22Rv1 (cell line): ENCODE measurements around the gene ZC3H7B.

Source experiments
- H3K27ac ChIP-seq: fragments of 450-650 bp; 2 replicates; pipeline ENCODE4 v1.5.1; 2017
- ZFX ChIP-seq: fragments of 450-650 bp; IDR thresholded peaks from 2 replicates; pipeline ENCODE4 v1.6.1; 2017; ENCODE audit warnings: antibody characterized with exemption, borderline replicate concordance
- TF ChIP-seq, protein P1 (sequence below): fragments of 450-650 bp; IDR thresholded peaks from 2 replicates; pipeline ENCODE4 v1.5.1; 2017; ENCODE audit warnings: mild to moderate bottlenecking

The ZC3H7B gene

DNA sequence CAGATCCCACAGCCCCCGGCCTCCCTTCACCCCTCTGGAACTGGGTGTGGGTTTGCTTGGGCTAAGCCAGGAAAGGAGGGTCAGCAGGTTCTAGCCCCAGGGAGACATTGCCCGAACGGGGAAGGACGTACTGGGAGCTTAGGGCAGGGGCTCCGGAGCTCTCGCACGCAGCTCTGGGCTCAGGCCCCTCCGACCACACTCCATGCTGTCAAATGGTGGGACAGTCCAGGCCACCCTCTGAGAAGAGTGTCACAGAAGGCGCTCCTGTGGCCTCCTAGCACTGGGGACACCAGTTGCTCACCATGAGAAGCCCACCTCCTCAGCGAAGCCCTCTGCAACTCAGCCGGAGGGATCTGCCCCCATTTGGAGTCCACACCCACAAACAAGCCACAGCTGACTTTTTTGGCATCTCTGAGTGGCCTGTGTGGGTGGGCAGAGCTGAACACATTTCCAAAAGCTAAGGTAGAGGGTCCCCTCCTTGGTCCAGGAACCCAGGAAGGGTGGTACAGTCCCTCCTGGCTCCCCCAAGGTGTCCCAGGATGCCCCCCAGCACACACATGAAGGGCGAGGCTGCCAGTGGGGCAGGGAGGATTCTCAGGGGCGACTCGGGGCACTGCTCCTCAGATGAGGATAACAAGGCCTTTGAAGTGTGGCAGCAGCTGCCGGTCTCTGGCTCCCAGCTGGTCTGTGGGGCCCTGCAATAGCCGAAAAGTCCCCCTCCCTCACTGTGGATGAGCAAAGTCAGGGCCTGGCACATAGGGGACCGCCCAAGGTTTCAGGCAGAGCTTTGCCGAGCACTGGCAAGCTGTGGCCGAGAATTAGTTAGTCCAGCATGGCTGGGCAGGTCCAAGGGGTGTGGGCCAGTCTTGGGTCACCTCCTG, 67.5 kb downstream of the ZC3H7B start:
- TF ChIP-seq, protein P1, sequence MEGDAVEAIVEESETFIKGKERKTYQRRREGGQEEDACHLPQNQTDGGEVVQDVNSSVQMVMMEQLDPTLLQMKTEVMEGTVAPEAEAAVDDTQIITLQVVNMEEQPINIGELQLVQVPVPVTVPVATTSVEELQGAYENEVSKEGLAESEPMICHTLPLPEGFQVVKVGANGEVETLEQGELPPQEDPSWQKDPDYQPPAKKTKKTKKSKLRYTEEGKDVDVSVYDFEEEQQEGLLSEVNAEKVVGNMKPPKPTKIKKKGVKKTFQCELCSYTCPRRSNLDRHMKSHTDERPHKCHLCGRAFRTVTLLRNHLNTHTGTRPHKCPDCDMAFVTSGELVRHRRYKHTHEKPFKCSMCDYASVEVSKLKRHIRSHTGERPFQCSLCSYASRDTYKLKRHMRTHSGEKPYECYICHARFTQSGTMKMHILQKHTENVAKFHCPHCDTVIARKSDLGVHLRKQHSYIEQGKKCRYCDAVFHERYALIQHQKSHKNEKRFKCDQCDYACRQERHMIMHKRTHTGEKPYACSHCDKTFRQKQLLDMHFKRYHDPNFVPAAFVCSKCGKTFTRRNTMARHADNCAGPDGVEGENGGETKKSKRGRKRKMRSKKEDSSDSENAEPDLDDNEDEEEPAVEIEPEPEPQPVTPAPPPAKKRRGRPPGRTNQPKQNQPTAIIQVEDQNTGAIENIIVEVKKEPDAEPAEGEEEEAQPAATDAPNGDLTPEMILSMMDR, result no peak
- TF ChIP-seq ZFX, result no peak
- no peak overlapping the region for H3K27ac ChIP-seq

DNA sequence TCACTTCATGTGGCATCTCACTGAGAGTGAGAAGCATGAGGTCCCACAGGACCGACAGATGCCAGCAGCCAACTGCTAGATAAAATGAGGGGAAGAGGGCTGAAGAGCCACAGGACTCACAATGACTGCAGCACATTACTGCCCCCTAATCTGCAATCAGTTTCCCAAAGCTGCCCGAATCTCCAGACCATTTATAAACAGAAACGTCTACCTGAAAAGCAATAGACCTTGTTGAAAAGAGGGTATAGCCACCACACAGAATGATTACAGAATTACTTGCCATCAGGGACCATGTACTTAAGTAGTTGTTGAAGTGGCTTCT, 68.1 kb downstream of the ZC3H7B start:
- H3K27ac ChIP-seq, result no peak overlapping the region
- TF ChIP-seq, protein P1, result no peak
- no peak for TF ChIP-seq ZFX

- TF ChIP-seq, protein P1, result no peak
- no peak for TF ChIP-seq ZFX
- no peak overlapping the region for H3K27ac ChIP-seq
Observed at GRCh38 chr22:41369837-41370236, 68.5 kb downstream of the ZC3H7B start.

GRCh38 chr22:41377846-41378245, 76.5 kb downstream of the ZC3H7B start:
- no peak overlapping the region for H3K27ac ChIP-seq
- TF ChIP-seq ZFX, result no peak
- TF ChIP-seq, protein P1, result no peak

- H3K27ac ChIP-seq, result peak overlapping the region; percentile 78
- TF ChIP-seq, protein P1, result no peak
- TF ChIP-seq ZFX, result no peak
Observed at GRCh38 chr22:41380993-41381328, 79.6 kb downstream of the ZC3H7B start.

- H3K27ac ChIP-seq, result peak within 1 kb of the TSS; percentile 78
- TF ChIP-seq ZFX, result no peak
- TF ChIP-seq, protein P1, result no peak
Observed at GRCh38 chr22:41381329-41382097, 80.2 kb downstream of the ZC3H7B start, which contains the start of gene TEF. Gene TEF (plus strand): TSS chr22:41381942. CDS start chr22:41382045, 103 bp downstream.

DNA sequence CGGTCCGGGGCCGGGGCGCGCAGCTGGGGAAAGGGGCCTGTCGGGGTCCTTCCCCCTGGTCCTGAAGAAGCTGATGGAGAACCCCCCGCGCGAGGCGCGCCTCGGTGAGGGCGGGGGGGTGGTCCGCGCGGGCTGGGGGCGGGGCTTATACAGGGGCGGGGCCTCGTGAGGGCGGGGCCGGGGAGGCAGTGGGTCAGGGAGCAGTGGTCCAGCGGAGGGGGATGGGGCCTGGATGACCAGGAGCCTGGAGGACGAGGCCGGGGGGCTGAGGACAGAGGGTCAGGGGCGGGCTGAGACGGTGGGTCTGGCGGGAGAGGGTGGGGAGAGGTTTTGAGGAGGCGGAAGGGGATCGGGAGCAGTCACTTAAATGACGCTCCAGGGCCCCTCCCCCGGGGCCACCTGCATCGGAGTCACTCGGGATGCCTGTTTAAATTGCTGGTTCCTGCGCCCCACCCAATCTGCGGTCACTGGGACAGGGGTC, 80.8 kb downstream of the ZC3H7B start:
- peak overlapping the region; percentile 78 for H3K27ac ChIP-seq
- TF ChIP-seq, protein P1, result no peak
- no peak for TF ChIP-seq ZFX
